Ishikawa (cell line): Measurements from ENCODE around the gene FSTL4.

Experiments
- CEBPB ChIP-seq: IDR thresholded peaks from 2 replicates; pipeline ENCODE4 v1.6.1; 2012
- CREB1 ChIP-seq: IDR thresholded peaks from 2 replicates; pipeline ENCODE4 v1.6.1; 2012; ENCODE audit warnings: low read depth
- EGR1 ChIP-seq: IDR thresholded peaks from 2 replicates; pipeline ENCODE4 v1.6.1; 2012
- EP300 ChIP-seq: IDR thresholded peaks from 2 replicates; pipeline ENCODE4 v1.6.1; 2012; ENCODE audit warnings: borderline replicate concordance
- FOXM1 ChIP-seq: IDR thresholded peaks from 2 replicates; pipeline ENCODE4 v1.6.1; 2012; ENCODE audit warnings: low read depth, borderline replicate concordance
- MAX ChIP-seq: IDR thresholded peaks from 2 replicates; pipeline ENCODE4 v1.6.1; 2012
- NFIC ChIP-seq: IDR thresholded peaks from 2 replicates; pipeline ENCODE4 v1.6.1; 2012
- RAD21 ChIP-seq: IDR thresholded peaks from 2 replicates; pipeline ENCODE4 v1.6.1; 2012; ENCODE audit warnings: low read depth
- REST ChIP-seq: IDR thresholded peaks from 2 replicates; pipeline ENCODE4 v1.6.1; 2012; ENCODE audit warnings: low read depth, mild to moderate bottlenecking
- TAF1 ChIP-seq: IDR thresholded peaks from 2 replicates; pipeline ENCODE4 v1.6.1; 2012; ENCODE audit warnings: low read depth, mild to moderate bottlenecking
- TEAD4 ChIP-seq: IDR thresholded peaks from 2 replicates; pipeline ENCODE4 v1.6.1; 2012
- YY1 ChIP-seq: IDR thresholded peaks from 2 replicates; pipeline ENCODE4 v1.6.1; 2012; ENCODE audit warnings: low read depth
- ZBTB7A ChIP-seq: IDR thresholded peaks from 2 replicates; pipeline ENCODE4 v1.6.1; 2012; ENCODE audit warnings: low read depth

- TF ChIP-seq MAX (no peak), RAD21 (no peak), NFIC (no peak), EP300 (no peak), CREB1 (no peak), REST (no peak), TAF1 (no peak), YY1 (no peak), FOXM1 (no peak), CEBPB (no peak), EGR1 (no peak), ZBTB7A (no peak), TEAD4 (no peak)
These were observed 422.5 kb downstream of the FSTL4 start for GRCh38 chr5:133189881-133190280.
